SJCRH30 (cell line): ENCODE measurements around the gene SLC25A52. TPM values are rescaled to one million over a fixed set of nuclear protein-coding genes. Genes with fewer than 3 reads are reported as not detected.
"Not testable (repeated sequence)": the region's sequence is repeated elsewhere in the genome, so short reads cannot be mapped to it uniquely, and the experiment has no call there.

Experiments
- DNase-seq, 2 experiments: peaks; one replicate each; pipeline ENCODE4 v3.0.0-alpha.2; 2015 to 2020
- H3K27ac ChIP-seq: fragments of 250-450 bp; sonication (Bioruptor Pico); 2 replicates; pipeline ENCODE4 v1.5.1; 2020; ENCODE audit warnings: mild to moderate bottlenecking, moderate library complexity
- H3K27me3 ChIP-seq: fragments of 250-450 bp; sonication (Bioruptor Pico); 2 replicates; pipeline ENCODE4 v1.5.1; 2020; ENCODE audit warnings: mild to moderate bottlenecking, moderate library complexity
- H3K36me3 ChIP-seq: fragments of 250-450 bp; sonication (Bioruptor Pico); 2 replicates; pipeline ENCODE4 v1.5.1; 2020; ENCODE audit warnings: mild to moderate bottlenecking, moderate library complexity
- H3K4me1 ChIP-seq: fragments of 250-450 bp; sonication (Bioruptor Pico); 2 replicates; pipeline ENCODE4 v1.5.1; 2020; ENCODE audit warnings: mild to moderate bottlenecking, moderate library complexity
- H3K4me3 ChIP-seq: fragments of 250-450 bp; sonication (Bioruptor Pico); 2 replicates; pipeline ENCODE4 v1.5.1; 2020; ENCODE audit warnings: mild to moderate bottlenecking, moderate library complexity
- H3K9me3 ChIP-seq: fragments of 250-450 bp; sonication (Bioruptor Pico); replicated peaks from 2 replicates; pipeline ENCODE4 v1.5.1; 2020; ENCODE audit warnings: mild to moderate bottlenecking, moderate library complexity
- total RNA-seq: library from RNA; depleted of rRNA; stranded (reverse); fragments of >200 nt; shearing (Covaris generic); gene quantifications from 2 replicates; pipeline ENCODE4 v1.2.3, GENCODE V29; 2014

Gene SLC25A52
- total RNA-seq, 1 experiment from 2014 or later, result not detected

DNA sequence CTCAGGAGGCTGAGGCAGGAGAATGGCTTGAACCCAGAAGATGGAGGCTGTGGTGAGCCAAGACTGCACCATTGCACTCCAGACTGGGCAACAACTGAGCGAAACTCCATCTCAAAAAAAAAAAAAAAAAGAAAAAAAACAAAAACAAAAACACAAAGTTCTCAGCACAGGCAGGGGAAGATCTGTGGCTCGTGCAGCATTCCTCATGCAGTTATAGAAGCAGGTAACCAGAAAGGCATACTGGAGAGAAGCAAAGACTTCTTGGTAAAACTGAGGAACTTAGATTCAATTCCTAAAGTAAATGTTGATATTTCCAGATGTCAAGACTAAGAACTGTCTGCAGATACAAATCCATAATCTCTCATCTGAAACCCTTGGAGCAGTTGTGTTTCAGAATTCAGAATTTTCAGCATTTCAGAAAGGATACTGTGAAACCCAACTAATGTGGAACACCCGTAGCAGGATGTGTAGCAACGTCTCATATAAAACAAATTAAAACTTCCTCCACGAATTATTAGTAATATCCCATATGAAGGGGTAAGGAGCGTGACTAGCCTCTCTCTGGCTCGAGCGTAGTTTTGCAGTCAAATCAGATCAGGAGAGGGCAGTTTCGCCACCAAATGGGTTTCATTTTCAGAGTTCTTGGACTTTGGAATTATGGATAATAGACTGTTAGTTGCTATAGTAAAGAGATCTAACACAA is 13.2 kb upstream of the SLC25A52 start:
- no peaks in the 10 kb centered on the region for H3K36me3 ChIP-seq
- H3K27ac ChIP-seq, result no peak overlapping the region
- DNase-seq, result no peak
- no peak overlapping the region for H3K4me3 ChIP-seq
- no peaks in the 10 kb centered on the region for H3K9me3 ChIP-seq
- no peaks in the 10 kb centered on the region for H3K4me1 ChIP-seq
- H3K27me3 ChIP-seq, result no peaks in the 10 kb centered on the region

DNA sequence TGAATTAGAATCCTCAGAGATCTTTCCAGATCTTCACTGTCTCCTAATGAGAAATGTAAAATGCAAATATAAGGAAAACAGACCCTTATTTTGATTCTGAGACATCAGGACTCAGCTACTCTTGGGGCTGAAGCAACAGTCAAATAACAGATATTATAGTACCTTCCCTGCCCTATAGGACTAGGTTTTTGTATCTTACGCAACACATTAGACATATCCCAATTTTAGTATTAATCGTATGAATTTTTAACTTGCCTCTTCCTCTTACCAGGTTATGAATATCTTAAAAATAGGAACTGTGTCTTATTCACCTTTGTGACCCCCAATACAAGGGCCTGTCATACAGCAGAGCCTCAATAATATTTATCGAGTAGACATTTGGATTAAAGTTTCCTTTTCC is 12.0 kb upstream of the SLC25A52 start:
- no peak overlapping the region for H3K4me3 ChIP-seq
- DNase-seq, result no peak
- no peak overlapping the region for H3K27ac ChIP-seq
- H3K9me3 ChIP-seq, result no peaks in the 10 kb centered on the region
- H3K27me3 ChIP-seq, result no peaks in the 10 kb centered on the region
- no peaks in the 10 kb centered on the region for H3K36me3 ChIP-seq
- no peaks in the 10 kb centered on the region for H3K4me1 ChIP-seq

DNA sequence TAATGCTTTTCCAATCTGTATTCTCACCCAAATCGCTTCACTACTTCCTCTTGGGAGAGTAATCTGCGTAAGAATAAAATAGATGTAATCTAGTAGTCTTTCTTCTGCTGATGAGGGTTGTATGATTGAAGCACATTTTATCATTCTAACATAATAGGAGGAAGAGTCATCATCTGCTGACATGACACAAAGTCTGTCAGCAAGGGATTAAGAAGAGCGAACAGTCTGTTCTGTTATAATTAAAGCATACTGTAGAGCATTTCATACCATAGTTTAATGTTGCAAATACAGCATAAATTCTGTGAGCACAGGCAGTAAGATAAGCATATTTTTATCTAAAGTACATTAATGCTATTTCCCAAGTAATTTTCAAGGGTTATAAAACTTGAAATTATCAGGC is 10.4 kb downstream of the SLC25A52 start:
- Histone ChIP-seq H3K27ac (no peak overlapping the region), H3K36me3 (no peaks in the 10 kb centered on the region), H3K4me3 (no peak overlapping the region), H3K9me3 (no peaks in the 10 kb centered on the region), H3K27me3 (no peaks in the 10 kb centered on the region), H3K4me1 (no peaks in the 10 kb centered on the region)
- DNase-seq, result no peak

DNA sequence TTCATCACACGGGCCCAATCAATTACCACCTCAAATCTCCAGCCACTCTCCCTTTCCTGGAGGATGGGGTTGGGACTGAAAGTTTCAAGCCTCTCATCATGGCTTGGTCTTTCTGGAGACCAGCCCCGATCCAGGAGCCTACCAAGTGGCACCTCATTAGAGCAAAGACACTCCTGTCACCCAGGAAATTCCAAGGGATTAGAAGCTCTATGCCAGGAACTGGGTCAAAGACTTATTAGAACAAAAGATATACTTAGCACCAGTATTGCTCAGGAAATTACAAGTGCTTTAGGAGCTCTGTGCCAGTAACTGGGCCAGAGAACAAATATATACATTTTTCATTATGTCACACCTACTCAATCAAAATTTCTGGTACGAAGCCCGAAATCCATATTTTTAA is 14.3 kb downstream of the SLC25A52 start:
- Histone ChIP-seq H3K9me3 (no peaks in the 10 kb centered on the region), H3K4me1 (no peaks in the 10 kb centered on the region), H3K27ac (no peak overlapping the region), H3K27me3 (no peaks in the 10 kb centered on the region), H3K36me3 (no peaks in the 10 kb centered on the region), H3K4me3 (no peak overlapping the region)
- DNase-seq, result no peak

DNA sequence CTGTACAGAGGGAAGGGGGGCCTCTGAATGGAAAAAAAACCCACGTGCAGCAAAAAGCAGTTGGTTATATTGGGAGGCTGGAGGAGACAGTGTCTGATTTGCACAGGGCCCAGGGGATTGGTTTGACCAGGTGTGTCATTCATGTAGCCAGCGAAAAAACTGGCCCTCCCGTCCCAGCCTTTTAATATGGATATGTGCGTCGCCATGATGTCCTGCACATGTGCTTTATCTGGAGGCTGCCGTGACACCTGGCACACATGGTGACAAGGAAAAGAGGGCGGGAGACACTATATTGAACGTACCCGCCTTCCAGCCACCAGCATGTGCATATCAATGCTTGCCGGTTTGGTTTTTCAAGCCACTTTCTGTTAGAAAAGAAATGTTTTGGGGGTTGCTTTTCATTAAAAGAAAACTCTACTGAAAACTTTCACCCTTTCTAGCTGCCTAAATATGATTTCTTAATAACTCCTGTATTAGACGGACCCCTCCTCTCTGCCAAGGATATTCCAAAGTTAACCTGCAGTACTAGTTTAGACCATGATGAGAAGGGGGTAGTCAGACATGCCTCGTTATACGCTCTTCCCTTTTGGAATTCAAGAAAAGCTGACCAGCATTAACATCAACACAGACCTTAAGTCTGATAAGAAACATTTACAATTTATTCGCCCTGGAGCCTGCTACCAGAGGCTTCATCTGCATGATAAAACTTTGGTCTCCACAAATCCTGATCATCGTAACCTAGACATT is 16.2 kb downstream of the SLC25A52 start:
- Histone ChIP-seq H3K27me3 (no peaks in the 10 kb centered on the region), H3K4me1 (no peaks in the 10 kb centered on the region), H3K36me3 (no peaks in the 10 kb centered on the region), H3K9me3 (no peaks in the 10 kb centered on the region), H3K27ac (no peak overlapping the region), H3K4me3 (no peak overlapping the region)
- DNase-seq, result no peak

DNA sequence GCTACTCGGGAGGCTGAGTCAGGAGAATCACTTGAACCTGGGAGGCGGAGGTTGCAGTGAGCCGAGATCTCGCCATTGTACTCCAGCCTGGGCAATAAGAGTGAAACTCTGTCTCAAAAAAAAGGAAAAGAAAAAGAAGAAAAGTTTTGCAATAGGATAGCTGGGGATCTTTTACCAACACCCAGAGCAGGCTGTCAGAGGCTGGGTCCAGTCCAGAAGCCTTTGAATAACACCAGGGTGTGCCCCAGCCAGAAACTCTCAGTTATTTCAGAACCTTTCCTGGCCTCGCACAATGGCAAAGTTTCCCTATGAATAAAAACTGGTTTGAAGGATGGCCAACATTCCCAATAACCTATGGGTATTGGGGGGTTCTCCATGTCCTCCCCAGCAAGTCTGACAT is 17.1 kb downstream of the SLC25A52 start:
- DNase-seq, H3K4me1 ChIP-seq, H3K36me3 ChIP-seq, H3K27me3 ChIP-seq, H3K9me3 ChIP-seq, H3K4me3 ChIP-seq, H3K27ac ChIP-seq: not testable (repeated sequence)

DNA sequence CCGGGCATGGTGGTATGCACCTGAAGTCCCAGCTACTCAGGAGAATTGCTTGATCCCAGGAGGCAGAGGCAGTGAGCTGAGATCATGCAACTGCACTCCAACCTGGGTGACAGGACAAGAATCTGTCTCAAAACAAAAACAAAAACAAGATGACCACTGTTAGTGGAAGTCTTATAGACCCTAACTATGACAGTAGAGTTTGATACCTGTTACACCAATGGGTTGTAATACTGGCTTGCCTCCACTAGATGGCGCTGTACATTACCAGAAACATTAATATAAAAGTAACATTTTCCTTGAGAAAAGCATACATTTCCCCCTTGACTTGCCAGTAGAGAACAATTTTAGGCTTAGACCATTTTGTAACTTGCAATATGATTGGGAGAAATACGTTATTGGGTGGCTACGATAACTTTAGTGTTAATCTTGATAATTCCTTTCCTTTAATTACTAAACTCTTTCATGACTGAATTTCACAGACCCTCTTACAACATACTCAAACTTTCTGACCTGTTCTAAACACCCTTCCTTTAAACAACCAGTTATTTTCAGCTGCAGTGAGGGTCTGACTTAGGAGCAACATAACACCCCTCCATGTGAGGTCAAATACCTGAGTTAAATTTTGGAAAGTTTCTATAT is 19.5 kb downstream of the SLC25A52 start:
- Histone ChIP-seq H3K27ac (no peak overlapping the region), H3K9me3 (no peaks in the 10 kb centered on the region), H3K36me3 (no peaks in the 10 kb centered on the region), H3K4me3 (no peak overlapping the region), H3K4me1 (no peaks in the 10 kb centered on the region), H3K27me3 (no peaks in the 10 kb centered on the region)
- DNase-seq, result peak; percentile 2 to 38

DNA sequence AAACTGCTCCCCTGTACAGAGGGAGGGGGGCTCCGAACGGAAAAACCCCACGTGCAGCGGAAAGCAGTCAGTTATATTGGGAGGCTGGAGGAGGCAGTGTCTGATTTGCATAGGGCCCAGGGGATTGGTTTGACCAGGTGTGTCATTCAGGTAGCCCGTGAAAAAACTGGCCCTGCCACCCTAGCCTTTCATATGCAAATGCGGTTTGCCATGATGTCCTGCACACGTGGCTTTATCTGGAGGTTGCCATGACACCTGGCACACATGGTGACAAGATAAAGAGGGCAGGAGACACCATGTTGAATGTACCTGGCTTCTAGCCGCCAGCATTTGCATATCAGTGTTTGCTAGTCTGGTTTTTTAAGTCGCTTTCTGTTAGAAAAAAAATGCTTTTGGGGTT is 20.5 kb downstream of the SLC25A52 start:
- Histone ChIP-seq H3K4me1 (no peaks in the 10 kb centered on the region), H3K27me3 (no peaks in the 10 kb centered on the region), H3K9me3 (no peaks in the 10 kb centered on the region), H3K27ac (no peak overlapping the region), H3K4me3 (no peak overlapping the region), H3K36me3 (no peaks in the 10 kb centered on the region)
- DNase-seq, result no peak

DNA sequence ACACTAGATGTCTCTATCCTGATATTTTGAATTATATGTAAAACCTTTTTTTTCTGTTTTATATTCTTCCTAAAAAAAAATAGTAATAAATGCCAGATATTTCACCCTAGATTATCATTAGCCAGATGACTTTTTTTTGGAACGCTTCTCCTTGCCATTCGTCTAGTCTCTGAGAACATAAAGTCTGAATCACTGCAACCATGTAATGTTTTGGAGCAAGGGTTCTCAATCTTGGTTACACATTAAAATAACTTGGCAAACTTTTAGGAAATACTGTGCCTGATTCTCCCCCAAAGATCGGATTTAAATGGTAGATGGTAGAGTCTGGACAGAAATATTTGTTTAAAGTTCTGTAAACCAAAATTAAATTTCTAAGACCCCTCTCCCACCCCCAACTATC is 21.0 kb downstream of the SLC25A52 start:
- DNase-seq, result no peak
- Histone ChIP-seq H3K27ac (no peak overlapping the region), H3K36me3 (no peaks in the 10 kb centered on the region), H3K27me3 (no peaks in the 10 kb centered on the region), H3K9me3 (no peaks in the 10 kb centered on the region), H3K4me1 (no peaks in the 10 kb centered on the region), H3K4me3 (no peak overlapping the region)

DNA sequence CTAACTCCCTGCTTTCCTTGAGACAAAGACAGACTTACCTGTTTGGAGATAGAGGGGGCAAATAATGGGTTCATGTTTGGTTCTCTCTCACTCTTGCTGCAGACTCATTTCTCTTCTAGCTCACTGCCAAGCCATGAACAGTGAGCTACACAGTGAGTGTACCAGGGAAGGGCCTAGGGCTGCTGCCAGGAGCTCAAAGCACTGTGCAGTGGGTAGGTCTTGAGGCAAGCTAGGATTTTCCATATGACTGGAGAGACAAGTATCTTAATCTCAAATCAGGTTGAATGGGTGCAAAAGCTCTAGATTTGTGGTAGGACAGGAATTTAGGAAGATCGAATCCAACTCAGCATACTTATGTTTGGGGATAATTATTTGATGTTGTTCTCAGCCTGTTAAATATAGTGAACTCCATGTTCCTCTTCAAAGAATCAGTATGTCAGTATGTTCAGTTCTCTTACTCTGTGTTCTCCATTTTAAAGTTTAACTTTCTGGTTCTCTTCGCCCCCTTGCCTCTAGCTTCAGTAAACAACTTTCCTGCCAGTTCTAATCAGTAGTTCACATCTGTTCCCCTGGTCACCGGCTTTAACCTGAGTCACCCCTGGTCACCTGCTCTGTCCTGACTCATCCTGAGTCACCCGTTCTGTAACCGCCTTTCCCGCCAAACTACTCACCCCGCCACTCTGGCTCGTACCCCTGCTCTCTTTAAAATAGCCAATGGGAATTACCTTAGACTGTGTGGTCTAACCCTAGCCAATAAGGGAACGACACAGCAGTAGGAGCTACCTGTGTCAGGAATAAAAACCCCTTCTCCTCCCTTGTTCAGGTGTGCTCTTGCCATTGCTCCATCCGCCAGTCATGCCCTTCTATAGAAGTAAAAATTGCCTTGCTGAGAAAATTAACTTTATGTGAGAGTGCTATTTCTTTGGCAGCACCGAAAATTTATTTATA is 21.9 kb downstream of the SLC25A52 start:
- Histone ChIP-seq H3K36me3 (no peaks in the 10 kb centered on the region), H3K4me3 (no peak overlapping the region), H3K27ac (no peak overlapping the region), H3K27me3 (no peaks in the 10 kb centered on the region), H3K4me1 (no peaks in the 10 kb centered on the region), H3K9me3 (no peaks in the 10 kb centered on the region)
- no peak for DNase-seq

DNA sequence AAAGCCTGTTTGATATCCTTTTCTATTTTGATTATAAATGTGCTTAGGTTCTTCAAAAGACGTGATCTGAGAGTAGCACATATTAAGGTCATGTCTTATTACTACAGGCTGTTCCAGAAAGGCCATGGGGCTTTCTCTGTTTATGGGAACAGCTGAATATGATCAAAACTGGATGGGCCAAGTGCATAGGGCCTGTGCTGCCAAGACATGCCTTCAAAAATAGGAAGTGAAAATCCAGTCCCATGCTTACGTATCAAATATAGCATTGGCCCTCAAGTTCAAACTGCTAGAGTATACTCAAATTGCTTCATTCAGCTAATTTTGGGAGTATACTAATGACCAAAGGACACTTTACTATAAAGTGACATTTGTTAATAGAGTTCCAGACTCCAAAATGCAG is 24.1 kb downstream of the SLC25A52 start:
- no peak for DNase-seq
- no peaks in the 10 kb centered on the region for H3K9me3 ChIP-seq
- no peaks in the 10 kb centered on the region for H3K36me3 ChIP-seq
- no peaks in the 10 kb centered on the region for H3K27me3 ChIP-seq
- H3K4me3 ChIP-seq, result no peak overlapping the region
- H3K27ac ChIP-seq, result no peak overlapping the region
- H3K4me1 ChIP-seq, result no peaks in the 10 kb centered on the region

DNA sequence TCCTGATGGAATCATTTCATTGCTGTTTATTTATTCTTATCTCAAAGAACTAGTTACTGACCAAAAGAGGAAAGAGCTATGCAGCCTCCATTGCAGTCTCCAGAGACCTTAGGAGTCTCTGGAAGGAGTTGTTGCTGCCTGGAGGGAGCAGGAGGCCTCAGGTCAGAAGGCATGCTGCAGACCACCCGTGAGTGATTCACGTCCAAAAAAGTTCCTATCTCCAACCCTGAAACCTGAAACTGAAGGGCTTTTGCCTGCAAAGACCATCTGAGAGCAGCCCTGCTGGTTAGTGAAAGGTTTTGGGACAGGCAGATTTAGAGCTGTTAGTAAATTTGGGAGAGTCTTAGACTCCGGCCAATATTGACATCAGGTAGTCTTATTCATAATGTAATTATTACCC is 29.1 kb downstream of the SLC25A52 start:
- no peaks in the 10 kb centered on the region for H3K36me3 ChIP-seq
- no peaks in the 10 kb centered on the region for H3K9me3 ChIP-seq
- H3K27ac ChIP-seq, result no peak overlapping the region
- H3K4me1 ChIP-seq, result no peaks in the 10 kb centered on the region
- DNase-seq, result no peak
- H3K4me3 ChIP-seq, result no peak overlapping the region
- no peaks in the 10 kb centered on the region for H3K27me3 ChIP-seq

DNA sequence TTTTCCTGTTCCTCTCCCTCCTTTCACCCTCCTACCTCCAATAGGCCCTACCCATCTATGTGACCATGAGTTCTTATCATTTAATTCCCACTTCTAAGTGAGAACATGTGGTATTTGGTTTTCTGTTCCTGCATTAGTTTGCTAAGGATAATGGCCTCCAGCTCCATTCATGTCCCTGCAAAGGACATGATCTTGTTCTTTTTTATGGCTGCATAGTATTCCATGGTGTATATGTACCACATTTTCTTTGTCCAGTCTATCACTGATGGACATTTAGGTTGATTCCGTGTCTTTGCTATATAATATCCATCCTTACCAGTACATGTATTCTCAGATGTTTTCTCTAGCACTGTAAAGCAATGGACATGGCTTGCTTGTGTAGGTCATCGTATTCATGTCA is 31.5 kb downstream of the SLC25A52 start:
- H3K4me3 ChIP-seq, DNase-seq, H3K27me3 ChIP-seq, H3K27ac ChIP-seq, H3K9me3 ChIP-seq, H3K36me3 ChIP-seq, H3K4me1 ChIP-seq: not testable (repeated sequence)

DNA sequence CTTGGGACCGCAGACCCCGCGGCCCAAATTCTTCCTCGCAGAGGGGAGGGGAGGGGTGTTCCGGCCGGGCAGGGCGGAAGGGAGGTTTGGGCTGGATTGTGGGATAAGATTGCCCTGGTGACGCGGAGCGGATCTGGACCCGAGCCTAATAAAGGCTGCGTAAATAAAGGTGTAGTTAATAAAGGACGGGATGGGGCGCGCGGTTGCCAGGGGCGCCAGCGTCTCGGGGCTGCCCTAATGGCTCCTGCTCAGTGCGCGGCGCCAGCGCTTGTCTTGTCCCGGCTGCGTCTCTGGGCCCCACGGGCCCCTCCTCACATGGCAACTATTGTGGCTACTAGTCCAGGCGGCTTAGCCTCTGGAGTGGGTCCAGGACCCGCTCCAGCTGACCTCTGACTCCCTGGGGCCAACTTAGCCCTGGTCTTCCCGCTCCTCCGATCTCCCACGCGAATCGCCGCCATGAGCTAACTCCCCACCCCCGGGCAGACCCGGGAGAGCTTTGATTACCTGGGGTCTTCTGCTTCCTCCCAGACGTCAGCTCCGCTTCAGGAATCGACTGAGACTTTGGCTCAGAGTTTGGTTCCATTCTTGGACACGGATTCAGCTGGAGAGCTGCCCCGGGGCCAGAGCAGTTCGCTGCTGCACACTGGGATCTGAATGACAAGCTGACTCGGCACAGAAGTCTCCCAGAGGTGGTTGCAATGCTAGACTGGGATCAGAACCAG is 36.5 kb downstream of the SLC25A52 start:
- Histone ChIP-seq H3K4me1 (no peaks in the 10 kb centered on the region), H3K27ac (no peak overlapping the region), H3K36me3 (no peaks in the 10 kb centered on the region), H3K27me3 (no peaks in the 10 kb centered on the region), H3K9me3 (no peaks in the 10 kb centered on the region), H3K4me3 (no peak overlapping the region)
- DNase-seq, result no peak
